Astrocyte of the spinal cord (primary cell): Measurements from ENCODE around the gene CTNNB1.

Experiments used
- DNase-seq: peaks from one replicate; pipeline ENCODE4 v3.0.0; 2011; ENCODE audit warnings: low read depth, low spot score
- H3K4me3 ChIP-seq: 2 replicates; pipeline ENCODE4 v1.5.1; 2011; ENCODE audit warnings: low read depth, mild to moderate bottlenecking, low read length, moderate library complexity
- CTCF ChIP-seq: IDR thresholded peaks from 2 replicates; pipeline ENCODE4 v1.5.1; 2012; ENCODE audit warnings: low read depth, mild to moderate bottlenecking, low read length, inconsistent platforms
- in situ Hi-C: cut with HindIII; loops from 2 replicates; pipeline ENCODE4 v1.10.0; 2017; ENCODE audit warnings: low sequenced_read_pairs

Gene CTNNB1

GRCh38 chr3:41244620-41245336 is 45.5 kb downstream of the CTNNB1 start:
- TF ChIP-seq CTCF: no peak
- in situ Hi-C loops: loop anchor here (25.0 kb wide), 1 partner anchor 657 kb away; no protein-coding TSS in a partner anchor
- no peak for DNase-seq
- H3K4me3 ChIP-seq: no peak overlapping the region

GRCh38 chr3:41247055-41248004 is 48.0 kb downstream of the CTNNB1 start:
- TF ChIP-seq CTCF: no peak
- in situ Hi-C loops: loop anchor here (25.0 kb wide), 1 partner anchor 660 kb away; no protein-coding TSS in a partner anchor
- DNase-seq: no peak

GRCh38 chr3:41248525-41248924 is 49.2 kb downstream of the CTNNB1 start:
- DNase-seq: no peak
- TF ChIP-seq CTCF: no peak
- in situ Hi-C loops: loop anchor here (25.0 kb wide), 1 partner anchor 661 kb away; no protein-coding TSS in a partner anchor
- no peak overlapping the region for H3K4me3 ChIP-seq

More at GRCh38 chr3:41247055-41248004, 48.0 kb downstream of the CTNNB1 start:
- no peak overlapping the region for H3K4me3 ChIP-seq

- no peak for DNase-seq
- in situ Hi-C loops: loop anchor here (25.0 kb wide), 1 partner anchor 662 kb away; no protein-coding TSS in a partner anchor
- no peak overlapping the region for H3K4me3 ChIP-seq
- TF ChIP-seq CTCF: no peak
Measured at GRCh38 chr3:41249318-41249717, 50.0 kb downstream of the CTNNB1 start.

- in situ Hi-C loops: no loop called here
- DNase-seq: no peak
- H3K4me3 ChIP-seq: no peak overlapping the region
- TF ChIP-seq CTCF: no peak
Measured at GRCh38 chr3:41250825-41251224, 51.5 kb downstream of the CTNNB1 start.

- no peak for TF ChIP-seq CTCF
- in situ Hi-C loops: no loop called here
- H3K4me3 ChIP-seq: no peak overlapping the region
- no peak for DNase-seq
Measured at GRCh38 chr3:41251593-41251992, 52.3 kb downstream of the CTNNB1 start.
